ENCODE data around the gene CCDC92.

Gene CCDC92

GRCh38 chr12:123971449-123971769 lies 1.2 kb downstream of the CCDC92 start:
- no peak for TF ChIP-seq CTCF (IDR thresholded peaks at IDR 0.05; ENCODE audit: extremely low read depth, insufficient read depth, missing control alignments)
- in situ Hi-C loops (cut with MboI; ENCODE audit: low pct_unique_long_range_greater_than_20kb, low sequenced_read_pairs, unreplicated experiment), result no loop called here
- no peak for DNase-seq (ENCODE audit: low spot score)

- no peak for TF ChIP-seq CTCF (IDR thresholded peaks at IDR 0.05; ENCODE audit: extremely low read depth, insufficient read depth, missing control alignments)
- in situ Hi-C loops (cut with MboI; ENCODE audit: low pct_unique_long_range_greater_than_20kb, low sequenced_read_pairs, unreplicated experiment), result no loop called here
- DNase-seq (ENCODE audit: low spot score), result no peak
Observed at GRCh38 chr12:123967121-123967586, 5.5 kb downstream of the CCDC92 start.

GRCh38 chr12:123966596-123966995 lies 6.0 kb downstream of the CCDC92 start:
- TF ChIP-seq CTCF (IDR thresholded peaks at IDR 0.05; ENCODE audit: extremely low read depth, insufficient read depth, missing control alignments), result no peak
- no peak for DNase-seq (ENCODE audit: low spot score)
- in situ Hi-C loops (cut with MboI; ENCODE audit: low pct_unique_long_range_greater_than_20kb, low sequenced_read_pairs, unreplicated experiment), result no loop called here

GRCh38 chr12:123965382-123965781 lies 7.2 kb downstream of the CCDC92 start:
- no peak for TF ChIP-seq CTCF (IDR thresholded peaks at IDR 0.05; ENCODE audit: extremely low read depth, insufficient read depth, missing control alignments)
- in situ Hi-C loops (cut with MboI; ENCODE audit: low pct_unique_long_range_greater_than_20kb, low sequenced_read_pairs, unreplicated experiment), result no loop called here
- no peak for DNase-seq (ENCODE audit: low spot score)

- DNase-seq (ENCODE audit: low spot score), result no peak
- no peak for TF ChIP-seq CTCF (IDR thresholded peaks at IDR 0.05; ENCODE audit: extremely low read depth, insufficient read depth, missing control alignments)
- in situ Hi-C loops (cut with MboI; ENCODE audit: low pct_unique_long_range_greater_than_20kb, low sequenced_read_pairs, unreplicated experiment), result no loop called here
Observed at GRCh38 chr12:123963821-123964220, 8.8 kb downstream of the CCDC92 start.

GRCh38 chr12:123962513-123962912 lies 10.1 kb downstream of the CCDC92 start:
- no peak for TF ChIP-seq CTCF (IDR thresholded peaks at IDR 0.05; ENCODE audit: extremely low read depth, insufficient read depth, missing control alignments)
- DNase-seq (ENCODE audit: low spot score), result no peak
- in situ Hi-C loops (cut with MboI; ENCODE audit: low pct_unique_long_range_greater_than_20kb, low sequenced_read_pairs, unreplicated experiment), result no loop called here

Measured in GM13977 (cell line).